ENCODE results near the gene MAPK1IP1L.

GRCh38 chr14:55084401-55085059, 33.1 kb downstream of the MAPK1IP1L start:
- TF ChIP-seq, protein P1, sequence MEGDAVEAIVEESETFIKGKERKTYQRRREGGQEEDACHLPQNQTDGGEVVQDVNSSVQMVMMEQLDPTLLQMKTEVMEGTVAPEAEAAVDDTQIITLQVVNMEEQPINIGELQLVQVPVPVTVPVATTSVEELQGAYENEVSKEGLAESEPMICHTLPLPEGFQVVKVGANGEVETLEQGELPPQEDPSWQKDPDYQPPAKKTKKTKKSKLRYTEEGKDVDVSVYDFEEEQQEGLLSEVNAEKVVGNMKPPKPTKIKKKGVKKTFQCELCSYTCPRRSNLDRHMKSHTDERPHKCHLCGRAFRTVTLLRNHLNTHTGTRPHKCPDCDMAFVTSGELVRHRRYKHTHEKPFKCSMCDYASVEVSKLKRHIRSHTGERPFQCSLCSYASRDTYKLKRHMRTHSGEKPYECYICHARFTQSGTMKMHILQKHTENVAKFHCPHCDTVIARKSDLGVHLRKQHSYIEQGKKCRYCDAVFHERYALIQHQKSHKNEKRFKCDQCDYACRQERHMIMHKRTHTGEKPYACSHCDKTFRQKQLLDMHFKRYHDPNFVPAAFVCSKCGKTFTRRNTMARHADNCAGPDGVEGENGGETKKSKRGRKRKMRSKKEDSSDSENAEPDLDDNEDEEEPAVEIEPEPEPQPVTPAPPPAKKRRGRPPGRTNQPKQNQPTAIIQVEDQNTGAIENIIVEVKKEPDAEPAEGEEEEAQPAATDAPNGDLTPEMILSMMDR (IDR thresholded peaks at IDR 0.05) = no peak
- no peak for TF ChIP-seq EZH2 (IDR thresholded peaks at IDR 0.05)
- no peak for TF ChIP-seq EZH2phosphoT487 (IDR thresholded peaks at IDR 0.05)
